K562 treated with DMSO at 1 percent for 4 hours (cell line): ENCODE data around the gene ROR2. TPM values are rescaled to one million over a fixed set of nuclear protein-coding genes. Genes with fewer than 3 reads are reported as not detected.

ENCODE experiments used
- total RNA-seq: library from RNA; unstranded; fragments of 300-600 nt; gene quantifications from 2 replicates; pipeline ENCODE4 v1.2.3, GENCODE V29; 2022; ENCODE audit not compliant: insufficient read depth

The ROR2 gene
- total RNA-seq = 6.5 and 10.1 TPM in 2 replicates

DNA sequence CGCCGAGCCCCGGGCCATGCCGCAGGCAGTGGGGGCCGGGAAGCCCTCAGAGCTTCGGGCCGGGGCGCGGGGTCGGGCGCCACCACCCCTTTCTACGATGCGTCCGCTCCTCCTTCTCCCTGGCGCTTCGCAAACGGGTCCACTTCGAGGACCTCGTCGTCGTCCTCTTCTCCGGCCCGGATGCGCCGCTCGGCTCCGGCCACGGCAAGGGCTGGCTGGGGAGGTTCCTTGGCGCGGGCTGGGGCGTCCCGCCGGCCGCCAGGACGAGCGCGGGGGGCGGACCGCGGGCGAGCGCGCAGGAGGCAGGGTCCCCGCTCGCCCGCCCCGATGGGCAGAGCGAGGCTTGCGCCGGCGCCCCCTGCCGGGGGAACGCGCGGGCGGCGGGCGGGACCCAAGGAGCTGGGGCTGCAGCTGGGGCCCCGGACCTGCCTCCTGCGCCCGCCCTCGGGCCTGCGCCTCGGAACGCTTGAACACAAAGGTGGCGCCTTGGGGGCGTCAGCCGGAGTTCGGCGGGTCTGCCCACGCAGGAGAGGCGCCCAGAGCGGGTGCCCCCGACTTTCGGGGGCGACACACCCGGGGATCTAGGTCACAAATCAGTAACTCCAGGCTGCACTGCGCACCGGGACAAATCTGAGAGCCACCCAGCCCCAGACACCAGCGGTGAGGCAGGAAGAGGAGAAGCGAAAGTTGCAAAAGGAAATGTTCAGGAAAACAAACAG is at the start of gene ROR2:
TSS of gene ROR2 (minus strand) at position 283 of the 719 bp plus-strand sequence.

Other genes with a start within 250 kb of the ROR2 start
- gene SPTLC1, start 165.2 kb upstream of the ROR2 start, total RNA-seq = 39.7 and 43.5 TPM in 2 replicates